Lower leg skin (tissue), 3 donors: ENCODE results near the gene AKAP6.

ENCODE experiments used
- POLR2A ChIP-seq, 2 donors: fragments of 450-650 bp; IDR thresholded peaks; one replicate each; pipeline ENCODE4 v1.6.1; 2016 to 2017; ENCODE audit warnings: antibody characterized with exemption in 2 of 2, mild to moderate bottlenecking in 1 of 2, moderate library complexity in 1 of 2
- TF ChIP-seq, protein P1 (sequence below), 3 donors: fragments of 450-650 bp; IDR thresholded peaks; one replicate each; pipeline ENCODE4 v1.5.1; 2016; ENCODE audit warnings: antibody characterized with exemption in 3 of 3, mild to moderate bottlenecking in 3 of 3, moderate library complexity in 2 of 3

GRCh38 chr14:32342847-32343194 lies 13.7 kb downstream of the AKAP6 start:
- TF ChIP-seq, protein P1, sequence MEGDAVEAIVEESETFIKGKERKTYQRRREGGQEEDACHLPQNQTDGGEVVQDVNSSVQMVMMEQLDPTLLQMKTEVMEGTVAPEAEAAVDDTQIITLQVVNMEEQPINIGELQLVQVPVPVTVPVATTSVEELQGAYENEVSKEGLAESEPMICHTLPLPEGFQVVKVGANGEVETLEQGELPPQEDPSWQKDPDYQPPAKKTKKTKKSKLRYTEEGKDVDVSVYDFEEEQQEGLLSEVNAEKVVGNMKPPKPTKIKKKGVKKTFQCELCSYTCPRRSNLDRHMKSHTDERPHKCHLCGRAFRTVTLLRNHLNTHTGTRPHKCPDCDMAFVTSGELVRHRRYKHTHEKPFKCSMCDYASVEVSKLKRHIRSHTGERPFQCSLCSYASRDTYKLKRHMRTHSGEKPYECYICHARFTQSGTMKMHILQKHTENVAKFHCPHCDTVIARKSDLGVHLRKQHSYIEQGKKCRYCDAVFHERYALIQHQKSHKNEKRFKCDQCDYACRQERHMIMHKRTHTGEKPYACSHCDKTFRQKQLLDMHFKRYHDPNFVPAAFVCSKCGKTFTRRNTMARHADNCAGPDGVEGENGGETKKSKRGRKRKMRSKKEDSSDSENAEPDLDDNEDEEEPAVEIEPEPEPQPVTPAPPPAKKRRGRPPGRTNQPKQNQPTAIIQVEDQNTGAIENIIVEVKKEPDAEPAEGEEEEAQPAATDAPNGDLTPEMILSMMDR (IDR thresholded peaks at IDR 0.05): no peak
- no peak for TF ChIP-seq POLR2A (IDR thresholded peaks at IDR 0.05)
